Activated CD8-positive, alpha-beta T cell treated with anti-CD3 and anti-CD28 coated beads, Interleukin-2, amount 10 ng/mL, durations not matched to agents 7 days and 5 days (primary cell): ENCODE results near the gene ALOX15B. TPM values are rescaled to one million over a fixed set of nuclear protein-coding genes. Genes with fewer than 3 reads are reported as not detected.
A peak's percentile ranks its signal among the peaks of the same experiment; 100 is the strongest.
"Not testable (repeated sequence)": the region's sequence is repeated elsewhere in the genome, so short reads cannot be mapped to it uniquely, and the experiment has no call there.

Experiments
- ATAC-seq: fragments of 150-1000 bp; cut with Tn5 transposase; one replicate; pipeline ENCODE4 v1.10.0; 2021; ENCODE audit warnings: moderate library complexity
- CTCF ChIA-PET: fragments of 350-600 bp; sonication (Branson Sonifier 250); formaldehyde crosslinking; loops from one replicate; lab custom pipeline; 2021; ENCODE audit warnings: antibody characterized with exemption; lab: Charles Lee
- POLR2A ChIA-PET: fragments of 350-600 bp; sonication (Branson Sonifier 250); formaldehyde crosslinking; loops from one replicate; lab custom pipeline; 2021; ENCODE audit warnings: antibody characterized with exemption; lab: Charles Lee
- DNase-seq: peaks from one replicate; pipeline ENCODE4 v3.0.0-alpha.2; 2020
- H3K27ac Mint-ChIP-seq: one replicate; pipeline ENCODE4 v1.8.0; 2021; ENCODE audit warnings: mild to moderate bottlenecking, mixed read lengths
- H3K27me3 Mint-ChIP-seq: one replicate; pipeline ENCODE4 v1.8.0; 2021; ENCODE audit warnings: low read depth, mixed read lengths
- H3K36me3 Mint-ChIP-seq: one replicate; pipeline ENCODE4 v1.8.0; 2021; ENCODE audit warnings: low read depth, mixed read lengths
- H3K4me1 Mint-ChIP-seq: one replicate; pipeline ENCODE4 v1.8.0; 2021; ENCODE audit warnings: low read depth, mixed read lengths
- H3K4me3 Mint-ChIP-seq: one replicate; pipeline ENCODE4 v1.8.0; 2021; ENCODE audit warnings: mild to moderate bottlenecking, mixed read lengths
- H3K9me3 Mint-ChIP-seq: one replicate; pipeline ENCODE4 v1.8.0; 2022; ENCODE audit warnings: mixed read lengths; ENCODE audit not compliant: insufficient read depth
- total RNA-seq, 2 experiments: library from RNA; stranded (reverse); gene quantifications; one replicate each; pipeline ENCODE4 v1.2.3, GENCODE V29; 2021

Gene ALOX15B
- total RNA-seq, 2 experiments from 2014 or later: not detected

DNA sequence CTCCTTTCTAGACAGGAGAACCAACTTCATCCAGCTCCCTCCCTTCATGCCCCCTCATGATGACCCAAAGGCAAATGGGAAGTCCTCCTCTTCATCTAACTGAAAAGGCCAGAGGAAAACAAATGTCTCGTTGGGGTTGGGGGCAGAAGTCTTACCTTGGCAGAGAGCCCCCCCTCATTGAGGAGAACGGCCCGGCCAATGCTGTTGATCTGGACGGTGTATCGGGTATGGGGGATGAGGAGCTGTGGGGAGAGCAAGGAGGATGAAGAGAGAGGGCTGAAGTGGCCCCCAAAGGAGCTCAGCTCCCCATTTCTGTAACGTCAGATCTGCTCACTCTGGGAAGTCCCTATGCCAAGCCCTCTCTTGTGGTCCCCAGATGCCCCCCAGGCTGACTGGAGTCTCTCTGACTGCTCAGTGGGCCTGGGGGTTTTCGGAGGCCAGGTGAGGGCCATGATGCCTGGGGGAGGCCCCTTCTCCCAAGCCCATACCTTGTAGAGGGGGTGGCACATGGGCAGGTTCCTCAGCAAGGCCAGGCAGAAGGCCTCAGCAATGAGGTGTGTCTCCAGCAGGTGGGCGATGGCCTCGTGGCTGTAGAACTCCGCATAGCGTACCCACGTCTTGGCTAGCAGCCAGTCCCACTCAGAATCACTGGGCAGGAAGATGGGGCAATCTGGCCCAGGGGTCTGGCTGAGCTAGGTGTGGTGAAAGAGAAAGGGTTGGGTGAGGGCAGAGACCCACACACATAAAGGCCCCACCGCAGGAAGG lies 37.8 kb downstream of the ALOX15B start:
- H3K4me1 Mint-ChIP-seq: peaks cover 40% of the 10 kb centered on the region

DNA sequence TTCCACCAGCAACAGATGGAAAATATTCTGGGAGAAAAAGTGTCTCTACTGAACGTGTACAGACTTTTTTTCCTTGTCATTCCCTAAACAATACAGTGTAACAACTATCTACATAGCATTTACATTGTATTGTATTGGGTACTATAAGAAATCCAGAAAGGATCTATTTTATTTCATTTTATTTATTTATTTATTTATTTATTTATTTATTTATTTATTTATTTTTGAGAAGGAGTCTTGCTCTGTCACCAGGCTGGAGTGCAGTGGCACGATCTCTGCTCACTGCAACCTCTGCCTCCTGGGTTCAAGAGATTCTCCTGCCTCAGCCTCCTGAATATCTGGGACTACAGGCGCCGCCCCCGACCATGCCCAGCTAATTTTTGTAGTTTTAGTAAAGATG lies 39.1 kb downstream of the ALOX15B start:
- H3K9me3 Mint-ChIP-seq, POLR2A ChIA-PET, DNase-seq, H3K4me3 Mint-ChIP-seq, H3K36me3 Mint-ChIP-seq, H3K27ac Mint-ChIP-seq, ATAC-seq: not testable (repeated sequence)
- CTCF ChIA-PET: interaction anchor here (1.8 to 12.0 kb wide), 6 partner anchors 11 to 40 kb away, joined by 5 to 319 read pairs (median 23); partner anchors contain the start of gene ALOXE3
- Mint-ChIP-seq H3K27me3 (peaks cover 31% of the 10 kb centered on the region), H3K4me1 (peaks cover 35% of the 10 kb centered on the region)

More for the DNA sequence above, 37.8 kb downstream of the ALOX15B start:
- Mint-ChIP-seq H3K27ac (no peak overlapping the region), H3K27me3 (peaks cover 40% of the 10 kb centered on the region), H3K4me3 (no peak overlapping the region), H3K36me3 (peaks cover 2% of the 10 kb centered on the region), H3K9me3 (no peaks in the 10 kb centered on the region)
- ATAC-seq: no peak
- ChIA-PET POLR2A (interaction anchor here (1.4 kb wide), 1 partner anchor 97 kb away, joined by 5 read pairs; no protein-coding TSS in a partner anchor), CTCF (interaction anchor here (4.8 to 12.0 kb wide), 2 partner anchors 15 to 18 kb away, joined by 41 to 319 read pairs; no protein-coding TSS in a partner anchor)
- no peak for DNase-seq

DNA sequence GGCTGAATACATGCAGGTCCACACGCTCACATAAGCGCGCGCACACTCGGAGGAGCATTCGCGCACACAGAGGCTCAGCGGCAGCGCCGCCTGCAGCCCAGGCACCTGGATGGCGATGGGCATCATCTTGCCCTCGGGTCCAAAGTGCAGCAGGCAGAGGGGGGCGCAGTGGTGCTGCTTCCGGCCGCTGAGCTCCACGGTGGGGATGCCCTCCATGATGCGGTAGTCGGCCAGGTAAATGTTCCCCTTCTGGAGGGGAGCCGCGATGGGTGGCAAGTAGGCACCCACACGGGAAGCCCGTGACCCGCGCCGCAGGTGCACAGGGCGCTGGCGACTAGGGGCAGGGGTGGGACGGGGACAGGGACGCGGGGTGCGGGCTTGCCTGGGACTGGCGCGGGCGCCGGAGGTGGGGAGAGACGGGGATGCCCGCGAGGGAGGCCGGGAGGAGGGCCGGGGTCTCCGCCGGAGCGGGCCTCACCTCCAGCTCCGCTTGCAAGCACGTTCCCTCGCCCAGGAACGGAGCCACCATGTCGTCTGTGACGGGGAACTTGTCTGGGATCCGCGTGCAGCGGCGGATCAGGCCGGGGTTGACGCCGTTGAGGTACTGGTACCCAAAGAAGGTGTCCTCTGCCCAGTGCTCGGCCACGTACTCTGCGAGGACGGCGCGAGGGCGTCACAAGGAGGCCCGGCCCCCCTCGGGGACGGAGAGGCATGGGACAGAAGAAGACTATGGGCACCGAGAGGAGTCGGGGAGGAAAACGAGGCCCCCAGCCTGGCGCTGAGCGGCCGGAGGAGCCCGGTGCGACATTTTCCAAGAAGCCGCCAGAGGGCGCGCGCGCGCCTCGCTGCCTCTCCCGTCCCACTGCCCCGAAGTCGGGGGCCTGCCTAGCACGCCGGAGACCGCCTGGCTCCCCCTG lies 40.7 kb downstream of the ALOX15B start:
- ChIA-PET CTCF (interaction anchor here (0.6 to 12.0 kb wide), 25 partner anchors 8 to 500 kb away, joined by 3 to 319 read pairs (median 5); partner anchors contain the start of genes ALOX12B, ALOXE3, CYB5D1 and HES7), POLR2A (interaction anchor here (0.6 kb wide), 1 partner anchor 94 kb away, joined by 3 read pairs; no protein-coding TSS in a partner anchor)
- Mint-ChIP-seq H3K9me3 (no peaks in the 10 kb centered on the region), H3K27ac (peak overlapping the region; percentile 83), H3K27me3 (peaks cover 16% of the 10 kb centered on the region), H3K4me3 (peak overlapping the region; percentile 86), H3K4me1 (peaks cover 20% of the 10 kb centered on the region), H3K36me3 (peaks cover 5% of the 10 kb centered on the region)
- DNase-seq (peak; percentile 85), ATAC-seq (peak; percentile 87)

DNA sequence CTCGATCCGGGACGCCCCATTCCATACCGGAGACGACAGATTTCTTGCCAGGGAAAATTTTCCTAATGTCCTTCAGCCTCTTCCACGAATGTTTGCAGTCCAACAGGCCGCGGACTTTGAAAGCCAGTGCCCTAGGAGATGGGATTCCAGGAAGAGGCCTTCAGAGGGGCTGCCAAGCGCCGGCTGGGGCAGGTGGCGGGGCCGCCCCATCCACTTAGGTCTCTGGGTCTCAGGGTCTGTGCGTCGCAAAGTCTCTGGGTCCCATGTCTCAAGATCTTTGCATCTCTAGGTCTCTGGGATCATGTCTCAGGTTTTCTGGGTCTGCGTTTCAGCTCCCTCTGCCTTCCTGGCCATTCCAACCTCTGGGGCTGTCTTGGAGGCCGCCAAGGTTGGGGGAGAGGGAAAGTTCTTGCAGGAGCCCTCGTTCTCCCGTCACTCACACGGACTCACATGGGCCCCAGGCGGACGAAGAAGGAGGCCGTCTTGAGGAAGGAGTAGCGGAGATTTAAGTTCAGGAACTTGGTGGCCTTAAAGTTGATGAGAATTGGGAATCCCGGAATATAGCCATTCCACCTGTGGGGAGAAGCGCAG lies 41.4 kb downstream of the ALOX15B start:
- ChIA-PET CTCF (interaction anchor here (1.3 to 4.8 kb wide), 7 partner anchors 11 to 39 kb away, joined by 5 to 41 read pairs (median 7); no protein-coding TSS in a partner anchor), POLR2A (interaction anchor here (0.6 kb wide), 1 partner anchor 93 kb away, joined by 3 read pairs; no protein-coding TSS in a partner anchor)
- DNase-seq (no peak), ATAC-seq (no peak)
- H3K9me3 Mint-ChIP-seq: no peaks in the 10 kb centered on the region
- H3K4me1 Mint-ChIP-seq: peaks cover 18% of the 10 kb centered on the region
- peak overlapping the region; percentile 86 for H3K4me3 Mint-ChIP-seq
- peaks cover 5% of the 10 kb centered on the region for H3K36me3 Mint-ChIP-seq
- no peak overlapping the region for H3K27ac Mint-ChIP-seq
- H3K27me3 Mint-ChIP-seq: peaks cover 8% of the 10 kb centered on the region

DNA sequence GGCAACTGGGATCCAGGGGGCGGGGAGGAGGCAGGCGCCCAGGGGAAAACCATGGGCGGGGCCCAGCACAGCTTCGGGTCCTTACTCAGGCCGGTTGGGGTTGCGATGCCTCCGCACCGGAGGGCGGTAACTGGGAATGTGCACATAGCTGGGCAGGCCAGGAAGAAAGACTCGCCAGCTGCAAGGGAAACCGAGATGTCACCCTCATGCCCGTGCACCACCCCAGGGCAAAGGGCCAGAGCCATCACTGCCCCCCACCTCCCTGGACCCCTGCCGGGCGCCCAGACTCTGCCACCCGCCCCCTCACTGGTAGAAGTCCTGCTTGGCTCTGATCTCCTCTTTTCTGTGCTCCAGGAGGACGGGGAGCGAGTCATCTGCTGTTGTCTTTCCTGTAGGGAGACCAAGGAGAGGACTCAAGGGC lies 42.0 kb downstream of the ALOX15B start:
- CTCF ChIA-PET: interaction anchor here (1.4 to 3.6 kb wide), 5 partner anchors 11 to 38 kb away, joined by 6 to 18 read pairs (median 7); no protein-coding TSS in a partner anchor
- POLR2A ChIA-PET: no interaction called here
- no peak overlapping the region for H3K4me3 Mint-ChIP-seq
- H3K27ac Mint-ChIP-seq: no peak overlapping the region
- peaks cover 5% of the 10 kb centered on the region for H3K27me3 Mint-ChIP-seq
- no peak for DNase-seq
- H3K36me3 Mint-ChIP-seq: peaks cover 5% of the 10 kb centered on the region
- no peaks in the 10 kb centered on the region for H3K9me3 Mint-ChIP-seq
- peaks cover 18% of the 10 kb centered on the region for H3K4me1 Mint-ChIP-seq
- no peak for ATAC-seq

DNA sequence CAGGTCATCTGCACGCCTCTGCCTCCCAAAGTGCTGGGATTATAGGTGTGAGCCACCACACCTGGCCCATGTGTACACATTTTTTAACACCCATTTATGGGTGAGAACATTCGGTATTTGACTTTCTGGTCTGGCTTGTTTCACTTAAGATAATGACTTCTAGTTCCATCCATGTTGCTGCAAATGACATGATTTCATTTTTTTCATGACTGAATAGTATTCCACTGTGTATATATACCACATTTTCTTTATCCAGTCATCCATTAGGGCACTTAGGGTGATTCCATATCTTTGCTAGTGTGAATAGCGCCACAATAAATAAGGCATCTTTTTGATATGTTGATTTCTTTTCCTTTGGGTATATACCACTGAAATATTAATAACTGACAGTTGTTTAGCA lies 43.0 kb downstream of the ALOX15B start:
- DNase-seq: no peak
- Mint-ChIP-seq H3K4me3 (no peak overlapping the region), H3K27me3 (peaks cover 3% of the 10 kb centered on the region), H3K4me1 (peaks cover 18% of the 10 kb centered on the region), H3K27ac (no peak overlapping the region), H3K36me3 (peaks cover 5% of the 10 kb centered on the region), H3K9me3 (no peaks in the 10 kb centered on the region)
- ChIA-PET POLR2A (no interaction called here), CTCF (interaction anchor here (1.5 to 13.4 kb wide), 5 partner anchors 8 to 37 kb away, joined by 7 to 174 read pairs (median 11); no protein-coding TSS in a partner anchor)
- ATAC-seq: no peak

DNA sequence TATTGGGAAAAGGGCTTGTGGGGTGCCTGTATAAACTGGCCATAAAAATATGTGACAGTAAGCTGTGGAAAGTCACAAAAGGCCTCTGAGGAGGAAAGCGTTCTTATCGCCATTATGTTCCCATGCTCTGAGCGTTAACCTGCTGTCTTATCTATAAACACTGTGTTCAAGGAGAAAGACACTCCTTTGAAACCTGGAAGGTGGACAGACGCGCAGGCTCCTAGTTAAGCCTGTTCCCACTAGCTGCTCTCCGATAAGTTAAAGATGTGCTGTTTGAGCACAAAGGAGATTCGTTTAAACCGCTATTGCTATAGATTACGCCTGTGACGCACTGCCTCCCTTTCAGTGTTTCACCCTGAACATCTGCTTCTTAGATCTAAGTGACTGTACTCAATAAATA lies 43.4 kb downstream of the ALOX15B start:
- H3K36me3 Mint-ChIP-seq: peaks cover 5% of the 10 kb centered on the region
- peaks cover 18% of the 10 kb centered on the region for H3K4me1 Mint-ChIP-seq
- ChIA-PET POLR2A (no interaction called here), CTCF (interaction anchor here (2.7 to 13.4 kb wide), 3 partner anchors 9 to 25 kb away, joined by 11 to 174 read pairs (median 15); no protein-coding TSS in a partner anchor)
- H3K4me3 Mint-ChIP-seq: no peak overlapping the region
- ATAC-seq (no peak), DNase-seq (no peak)
- peaks cover 3% of the 10 kb centered on the region for H3K27me3 Mint-ChIP-seq
- H3K27ac Mint-ChIP-seq: no peak overlapping the region
- H3K9me3 Mint-ChIP-seq: no peaks in the 10 kb centered on the region

DNA sequence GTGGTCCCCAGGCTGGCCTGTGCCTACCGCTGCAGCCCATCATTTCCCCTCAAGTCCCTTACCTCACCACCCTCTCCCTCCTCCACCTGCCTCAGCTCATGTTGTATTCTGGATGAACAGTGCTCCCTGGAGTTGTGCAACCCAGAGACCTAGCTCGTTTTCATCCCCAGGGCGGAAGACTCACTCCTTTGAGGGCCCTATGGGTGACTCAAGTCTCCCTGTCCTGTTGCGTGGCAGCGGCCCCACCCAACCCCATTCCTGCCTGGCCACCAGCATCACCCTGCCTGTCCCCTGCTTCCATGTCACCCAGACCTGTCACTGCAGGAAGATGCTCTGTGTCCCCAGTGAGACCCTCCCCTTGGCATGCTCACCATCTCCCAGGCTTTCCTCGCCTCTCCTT lies 45.4 kb downstream of the ALOX15B start:
- H3K27me3 Mint-ChIP-seq: peaks cover 4% of the 10 kb centered on the region
- DNase-seq (no peak), ATAC-seq (no peak)
- no peak overlapping the region for H3K27ac Mint-ChIP-seq
- ChIA-PET CTCF (interaction anchor here (2.2 to 13.4 kb wide), 5 partner anchors 9 to 35 kb away, joined by 10 to 174 read pairs (median 12); no protein-coding TSS in a partner anchor), POLR2A (no interaction called here)
- H3K36me3 Mint-ChIP-seq: peaks cover 5% of the 10 kb centered on the region
- H3K4me3 Mint-ChIP-seq: no peak overlapping the region
- H3K9me3 Mint-ChIP-seq: no peaks in the 10 kb centered on the region
- H3K4me1 Mint-ChIP-seq: peaks cover 15% of the 10 kb centered on the region

DNA sequence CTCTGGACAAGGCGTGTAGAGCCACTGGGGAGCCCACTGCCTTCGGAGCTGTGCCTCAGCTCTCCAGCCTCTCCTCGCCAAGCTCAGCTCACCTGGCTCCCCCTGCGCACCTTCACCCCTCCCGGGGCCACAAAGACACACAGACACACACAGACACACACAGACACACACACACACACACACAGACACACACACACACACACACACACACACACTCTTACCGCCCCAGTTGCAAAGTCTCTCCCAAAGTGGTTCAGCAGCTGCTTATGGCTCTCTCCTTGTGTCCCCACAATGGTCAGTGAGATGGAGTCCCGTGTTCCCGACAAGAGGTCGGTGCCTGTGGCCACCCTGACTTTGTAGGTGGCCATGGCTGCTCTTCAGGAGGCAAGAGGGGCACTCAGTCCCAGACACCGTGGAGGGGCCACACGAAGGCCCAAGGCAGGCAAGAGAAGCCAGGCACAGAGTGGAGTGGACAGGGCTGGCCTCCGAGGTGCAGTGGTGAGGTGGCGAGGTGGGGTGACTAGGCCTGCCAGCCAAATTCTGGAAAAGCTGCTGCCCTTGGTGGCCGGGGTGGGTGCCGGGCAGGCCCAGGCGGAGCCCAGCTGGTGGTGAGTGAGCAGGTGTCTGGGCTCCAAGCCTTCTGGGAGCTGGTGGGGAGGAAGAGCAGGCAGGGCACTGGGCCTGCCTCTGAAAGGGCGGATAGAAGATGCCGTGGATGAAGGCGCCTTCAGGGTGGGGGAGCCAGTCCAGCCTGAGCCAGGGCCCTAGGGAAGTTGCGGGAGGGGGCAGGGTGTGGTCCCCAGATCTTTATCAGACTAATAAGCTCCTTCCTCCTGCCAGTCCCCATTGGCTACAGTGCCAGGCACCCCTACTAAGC lies 48.5 kb downstream of the ALOX15B start, which contains the start of gene ALOX12B:
TSS of gene ALOX12B (minus strand) at position 642 of the 877 bp plus-strand sequence. CDS start at position 368, 274 bp downstream.
- POLR2A ChIA-PET: no interaction called here
- no peak for ATAC-seq
- no peaks in the 10 kb centered on the region for H3K9me3 Mint-ChIP-seq

DNA sequence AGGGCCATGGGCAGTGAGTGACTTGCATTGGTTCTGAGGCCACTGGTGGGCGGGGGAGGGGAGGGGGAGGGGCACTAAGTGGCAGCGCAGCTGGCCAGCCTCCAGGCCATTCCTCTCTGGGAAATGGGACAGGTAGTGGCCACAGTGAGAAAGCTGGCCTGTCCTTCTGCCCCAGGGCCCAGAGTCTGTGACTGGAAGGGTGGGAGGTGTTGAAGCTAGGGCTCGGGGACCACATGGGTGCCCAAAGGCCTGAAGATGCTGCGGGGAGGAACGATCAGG lies 49.0 kb downstream of the ALOX15B start:
- DNase-seq (no peak), ATAC-seq (no peak)
- H3K27me3 Mint-ChIP-seq: peaks cover 17% of the 10 kb centered on the region
- POLR2A ChIA-PET: no interaction called here
- H3K9me3 Mint-ChIP-seq: no peaks in the 10 kb centered on the region
- CTCF ChIA-PET: interaction anchor here (0.8 to 13.4 kb wide), 4 partner anchors 9 to 93 kb away, joined by 3 to 174 read pairs (median 4); no protein-coding TSS in a partner anchor
- H3K4me3 Mint-ChIP-seq: no peak overlapping the region
- no peak overlapping the region for H3K27ac Mint-ChIP-seq
- H3K4me1 Mint-ChIP-seq: no peaks in the 10 kb centered on the region
- no peaks in the 10 kb centered on the region for H3K36me3 Mint-ChIP-seq

More for the DNA sequence above, 48.5 kb downstream of the ALOX15B start, which contains the start of gene ALOX12B:
- H3K36me3 Mint-ChIP-seq: no peaks in the 10 kb centered on the region
- peaks cover 14% of the 10 kb centered on the region for H3K27me3 Mint-ChIP-seq
- no peak within 1 kb of the TSS for H3K4me3 Mint-ChIP-seq
- no peaks in the 10 kb centered on the region for H3K4me1 Mint-ChIP-seq
- CTCF ChIA-PET: interaction anchor here (0.8 to 13.4 kb wide), 4 partner anchors 8 to 32 kb away, joined by 3 to 174 read pairs (median 7); no protein-coding TSS in a partner anchor
- no peak within 1 kb of the TSS for H3K27ac Mint-ChIP-seq
- DNase-seq: no peak
